OCI-LY7 (cell line): ENCODE measurements around the gene BOLA1. TPM values are rescaled to one million over a fixed set of nuclear protein-coding genes. Genes with fewer than 3 reads are reported as not detected.

Experiments used
- BruUV-seq: library from RNA; stranded (reverse); fragments of 400-500 nt; replicated peaks from 2 replicates; lab custom pipeline; 2021; lab: Mats Ljungman, UMichigan
- CTCF ChIA-PET: fragments of 300-600 bp; sonication (Branson Sonifier 250); formaldehyde crosslinking; loops from one replicate; lab custom pipeline; 2022; ENCODE audit warnings: antibody characterized with exemption; ENCODE audit not compliant: unreplicated experiment; lab: Charles Lee
- POLR2A ChIA-PET: fragments of 300-600 bp; sonication (Branson Sonifier 250); formaldehyde crosslinking; loops from one replicate; lab custom pipeline; 2022; ENCODE audit warnings: antibody characterized with exemption; lab: Charles Lee
- DNase-seq: peaks from one replicate; pipeline ENCODE4 v3.0.0-alpha.2; 2015; ENCODE audit warnings: low spot score
- H2AFZ ChIP-seq: fragments of 200-600 bp; sonication (generic), shearing (Covaris generic); 2 replicates; pipeline ENCODE4 v1.6.1; 2014; ENCODE audit warnings: mild to moderate bottlenecking, antibody characterized with exemption, low read length, moderate library complexity
- H3K27ac ChIP-seq: fragments of 200-600 bp; sonication (generic); 2 replicates; pipeline ENCODE4 v1.5.1; 2014; ENCODE audit warnings: mixed run types, low read depth, mild to moderate bottlenecking, moderate library complexity, low read length, inconsistent platforms; ENCODE audit not compliant: poor library complexity, severe bottlenecking
- H3K36me3 ChIP-seq: fragments of 200-600 bp; sonication (generic); 2 replicates; pipeline ENCODE4 v1.6.1; 2014; ENCODE audit warnings: mild to moderate bottlenecking, antibody characterized with exemption, low read length, moderate library complexity, mixed read lengths; ENCODE audit not compliant: insufficient read depth
- H3K4me1 ChIP-seq: fragments of 200-600 bp; sonication (generic); 2 replicates; pipeline ENCODE4 v1.5.1; 2014; ENCODE audit warnings: mild to moderate bottlenecking, low read length; ENCODE audit not compliant: insufficient read depth, poor library complexity, severe bottlenecking
- H3K4me2 ChIP-seq: fragments of 200-600 bp; sonication (generic); 2 replicates; pipeline ENCODE4 v1.6.1; 2014; ENCODE audit warnings: mild to moderate bottlenecking, low read length
- H3K4me3 ChIP-seq: fragments of 200-600 bp; sonication (generic); 2 replicates; pipeline ENCODE4 v1.5.1; 2014; ENCODE audit warnings: mild to moderate bottlenecking, low read depth, low read length; ENCODE audit not compliant: poor library complexity, severe bottlenecking
- H3K79me2 ChIP-seq: fragments of 200-600 bp; sonication (generic); 2 replicates; pipeline ENCODE4 v1.6.1; 2016; ENCODE audit warnings: low read depth, mild to moderate bottlenecking, low read length, moderate library complexity, mixed read lengths; ENCODE audit not compliant: insufficient read depth
- H3K9me2 ChIP-seq: fragments of 200-600 bp; sonication (generic); 2 replicates; pipeline ENCODE4 v1.6.1; 2016; ENCODE audit warnings: mild to moderate bottlenecking, low read length, mixed read lengths; ENCODE audit not compliant: insufficient read depth
- H3K9me3 ChIP-seq: fragments of 200-600 bp; sonication (generic); 2 replicates; pipeline ENCODE4 v1.6.1; 2014; ENCODE audit warnings: mild to moderate bottlenecking, mixed run types, low read length, mixed read lengths
- H4K20me1 ChIP-seq: fragments of 200-600 bp; sonication (generic); 2 replicates; pipeline ENCODE4 v1.6.1; 2014; ENCODE audit warnings: mild to moderate bottlenecking, antibody characterized with exemption, low read length, moderate library complexity, mixed read lengths; ENCODE audit not compliant: insufficient read depth
- CTCF ChIP-seq: fragments of 200-600 bp; sonication (generic); conservative IDR thresholded peaks from 2 replicates; pipeline ENCODE4 v1.5.1; 2014; ENCODE audit warnings: mild to moderate bottlenecking, antibody characterized with exemption, low read length, moderate library complexity, mixed read lengths
- EZH2phosphoT487 ChIP-seq: fragments of 200-600 bp; sonication (generic); IDR thresholded peaks from 2 replicates; pipeline ENCODE4 v1.6.1; 2018; ENCODE audit warnings: low read depth, borderline replicate concordance, mild to moderate bottlenecking, mixed run types, antibody characterized with exemption, low read length, moderate library complexity, mixed read lengths
- intact Hi-C: fragments of 100-400 bp; cut with micrococcal nuclease; formaldehyde crosslinking; loops from one replicate; pipeline ENCODE4 v1.10.0; 2022; ENCODE audit not compliant: unreplicated experiment
- total RNA-seq, 2 experiments: library from RNA; depleted of rRNA in 1 of 2; stranded (reverse); fragments of >200 nt in 1 of 2; shearing (Covaris generic) in 1 of 2; gene quantifications; 2 replicates each; pipeline ENCODE4 v1.2.3, GENCODE V29; 2014 to 2022

Gene BOLA1
- total RNA-seq, 2 experiments from 2014 or later, result 9.4 to 10.2 TPM

- Histone ChIP-seq H3K4me2 (peak overlapping the region; percentile 76), H3K4me1 (peaks cover 35% of the 10 kb centered on the region), H3K79me2 (0 out of 2 replicates have a peak, but pooled peaks cover 2% of the 10 kb centered on the region), H3K4me3 (peak overlapping the region; percentile 85), H3K9me3 (no peaks in the 10 kb centered on the region), H4K20me1 (no peaks in the 10 kb centered on the region), H3K9me2 (no peaks in the 10 kb centered on the region), H3K27ac (peak overlapping the region; percentile 98), H3K36me3 (peaks cover 3% of the 10 kb centered on the region; the same call in 1 of the 2 replicates), H2AFZ (peak overlapping the region; percentile 22; the same call in 1 of the 2 replicates)
- TF ChIP-seq CTCF (no peak), EZH2phosphoT487 (no peak)
- ChIA-PET CTCF (no interaction called here), POLR2A (interaction anchor here (0.7 to 6.0 kb wide), 8 partner anchors 39 to 373 kb away, joined by 3 to 37 read pairs (median 4); partner anchors contain the start of gene SF3B4)
- intact Hi-C loops, result loop anchor here (1.0 to 10.0 kb wide), 3 partner anchors 38 to 276 kb away; partner anchors contain the start of gene SF3B4
- no TSS peak for BruUV-seq
- DNase-seq, result no peak
Measured at GRCh38 chr1:149888999-149889289, 10.4 kb upstream of the BOLA1 start.

DNA sequence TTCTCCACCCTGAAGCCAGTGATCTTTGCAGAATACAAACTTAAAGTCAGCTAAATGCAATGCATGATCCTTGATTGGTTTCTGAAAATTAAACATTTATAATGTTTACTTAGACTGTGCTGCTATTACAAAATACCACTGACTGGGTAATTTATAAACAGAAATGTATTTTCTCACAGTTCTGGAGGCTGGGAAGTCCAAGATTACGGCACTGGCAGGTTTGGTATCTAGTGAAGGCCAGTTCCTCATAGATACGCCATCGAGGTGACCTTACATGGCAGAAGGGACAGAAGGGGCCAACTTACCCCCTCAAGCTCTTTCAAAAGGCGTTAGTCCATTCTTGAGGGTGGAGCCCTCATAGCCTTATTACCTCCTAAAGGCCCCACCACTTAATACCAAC is 2.8 kb upstream of the BOLA1 start:
- Histone ChIP-seq H3K4me1 (peaks cover 8% of the 10 kb centered on the region), H2AFZ (no peak overlapping the region), H3K27ac (no peak overlapping the region), H3K9me2 (no peaks in the 10 kb centered on the region), H3K9me3 (no peaks in the 10 kb centered on the region; the same call in 1 of the 2 replicates), H3K79me2 (no peaks in the 10 kb centered on the region), H3K36me3 (no peaks in the 10 kb centered on the region), H3K4me3 (no peak overlapping the region), H4K20me1 (no peaks in the 10 kb centered on the region), H3K4me2 (no peak overlapping the region)
- TF ChIP-seq EZH2phosphoT487 (no peak), CTCF (no peak)
- ChIA-PET POLR2A (no interaction called here), CTCF (no interaction called here)
- no TSS peak for BruUV-seq
- intact Hi-C loops, result no loop called here
- no peak for DNase-seq

GRCh38 chr1:149903836-149904491 is 4.6 kb downstream of the BOLA1 start:
- no peak overlapping the region for H3K4me3 ChIP-seq
- no peaks in the 10 kb centered on the region for H3K79me2 ChIP-seq
- POLR2A ChIA-PET, result interaction anchor here (0.8 kb wide), 2 partner anchors 12 to 16 kb away, joined by 3 read pairs; a partner anchor contains a TSS
- no peaks in the 10 kb centered on the region for H3K9me2 ChIP-seq
- no peaks in the 10 kb centered on the region for H4K20me1 ChIP-seq
- no peak for DNase-seq
- CTCF ChIA-PET, result no interaction called here
- no peak overlapping the region for H2AFZ ChIP-seq
- no peak overlapping the region for H3K4me2 ChIP-seq
- H3K9me3 ChIP-seq, result no peaks in the 10 kb centered on the region
- no peaks in the 10 kb centered on the region for H3K36me3 ChIP-seq
- H3K27ac ChIP-seq, result no peak overlapping the region
- TF ChIP-seq CTCF (no peak), EZH2phosphoT487 (no peak)
- no TSS peak for BruUV-seq
- H3K4me1 ChIP-seq, result peaks cover 8% of the 10 kb centered on the region
- intact Hi-C loops, result no loop called here
